Activated gamma-delta T cell treated with Interleukin-2 at 50 U/mL for 16 hours (primary cell): ENCODE measurements around the gene IP6K1.
"Not testable (repeated sequence)": the region's sequence is repeated elsewhere in the genome, so short reads cannot be mapped to it uniquely, and the experiment has no call there.

Experiments
- DNase-seq: peaks from one replicate; pipeline ENCODE4 v3.0.0-alpha.2; 2020

IP6K1 gene

DNA sequence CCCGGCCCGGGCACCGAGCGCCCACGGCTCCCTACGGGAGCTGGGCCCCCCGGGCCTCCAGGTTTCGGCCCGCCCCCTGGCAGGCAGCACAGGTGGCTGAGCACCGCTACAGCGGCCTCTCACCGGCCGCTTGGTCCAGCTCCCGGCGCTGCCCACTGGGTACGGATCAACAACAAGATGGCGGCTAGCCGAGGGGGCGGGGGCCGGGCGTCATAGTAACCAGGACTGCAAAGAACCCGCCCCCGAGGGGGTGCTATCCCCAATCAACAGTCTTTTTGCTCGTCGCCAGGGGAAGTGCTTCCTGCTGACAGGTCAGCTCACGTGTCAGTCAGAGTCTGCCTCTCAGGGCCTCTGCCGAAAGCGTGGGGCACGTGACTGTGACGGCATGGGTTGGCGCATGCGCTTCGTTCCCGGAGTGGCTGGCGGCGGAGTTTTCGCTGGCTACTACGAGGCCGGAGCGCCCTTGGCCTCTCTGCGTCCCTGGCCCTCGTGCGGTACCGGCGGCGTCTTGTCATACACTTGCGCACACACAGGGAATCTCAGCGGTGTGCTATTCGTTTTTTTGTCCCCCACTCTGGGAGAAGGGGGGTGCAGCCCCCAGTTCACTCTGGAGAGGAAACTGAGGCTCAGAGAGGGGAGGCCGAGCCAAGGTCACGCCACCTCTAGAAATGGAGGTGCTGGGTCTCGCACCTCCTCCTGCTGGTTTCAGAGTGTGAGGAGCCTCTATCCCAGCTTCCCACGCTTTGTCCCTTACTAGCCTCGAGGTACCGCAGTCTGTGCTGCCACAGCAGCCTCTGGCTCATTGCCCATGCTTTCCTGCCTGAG lies at the start of gene IP6K1:
IP6K1 (minus strand) TSS at position 186 of the 825 bp plus-strand sequence. CDS start 38,502 bp downstream, outside the sequence.
- peak; percentile 100 for DNase-seq

DNA sequence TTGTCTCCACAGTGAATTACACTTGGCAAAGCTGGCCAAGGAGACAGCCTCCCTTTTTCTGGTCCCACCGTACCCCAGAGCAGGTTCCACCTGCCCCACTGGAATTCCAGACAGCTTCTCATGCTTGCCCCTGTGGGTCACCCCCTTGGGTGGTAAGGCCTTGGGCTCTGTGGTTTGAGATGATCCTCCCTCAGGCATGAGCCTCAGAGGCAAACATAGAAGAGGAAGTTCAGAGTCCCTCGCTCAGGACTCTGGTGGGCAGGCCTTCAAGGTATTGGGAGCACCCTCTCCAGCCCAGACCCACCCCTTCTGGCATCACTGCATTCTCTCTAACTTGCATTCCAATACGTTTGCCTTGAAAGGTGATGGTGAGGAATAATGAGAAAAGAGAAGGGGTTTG lies 45.0 kb upstream of the IP6K1 start:
- DNase-seq = no peak

DNA sequence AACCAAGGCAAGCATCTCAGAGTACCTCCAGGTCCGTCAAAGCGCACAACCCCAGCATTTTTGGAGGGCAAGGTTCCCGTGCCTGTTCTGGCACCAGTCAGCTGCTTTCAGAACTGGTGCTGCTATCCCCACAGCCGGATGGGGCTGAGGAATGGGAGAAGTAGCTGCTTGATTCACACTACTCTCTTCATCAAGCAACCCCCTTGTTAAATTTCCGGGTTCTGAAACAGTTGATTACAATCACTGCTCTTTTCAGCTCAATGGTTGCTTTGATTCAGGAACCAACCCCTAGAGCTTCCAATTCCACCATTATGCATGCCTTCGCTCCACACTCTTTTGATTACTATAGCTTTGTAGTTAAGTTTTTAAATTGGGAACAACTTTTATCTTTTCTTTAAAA lies 39.7 kb upstream of the IP6K1 start:
- no peak for DNase-seq

DNA sequence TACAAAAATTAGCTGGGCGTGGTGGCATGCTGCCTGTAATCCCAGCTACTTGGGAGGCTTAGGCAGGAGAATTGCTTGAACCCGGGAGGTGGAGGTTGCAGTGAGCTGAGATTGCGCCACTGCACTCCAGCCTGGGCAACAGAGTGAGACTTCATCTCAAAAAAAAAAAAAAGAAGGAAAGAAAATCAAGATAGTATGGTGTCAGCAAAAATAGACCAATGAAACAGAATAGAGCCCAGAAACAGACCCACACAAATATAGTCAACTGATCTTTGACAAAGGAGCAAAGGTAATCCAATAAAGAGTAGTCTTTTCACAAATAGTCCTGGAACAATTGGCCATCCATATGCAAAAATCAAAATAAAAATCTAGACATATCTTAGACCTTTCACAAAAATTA lies 36.8 kb upstream of the IP6K1 start:
- DNase-seq = not testable (repeated sequence)

DNA sequence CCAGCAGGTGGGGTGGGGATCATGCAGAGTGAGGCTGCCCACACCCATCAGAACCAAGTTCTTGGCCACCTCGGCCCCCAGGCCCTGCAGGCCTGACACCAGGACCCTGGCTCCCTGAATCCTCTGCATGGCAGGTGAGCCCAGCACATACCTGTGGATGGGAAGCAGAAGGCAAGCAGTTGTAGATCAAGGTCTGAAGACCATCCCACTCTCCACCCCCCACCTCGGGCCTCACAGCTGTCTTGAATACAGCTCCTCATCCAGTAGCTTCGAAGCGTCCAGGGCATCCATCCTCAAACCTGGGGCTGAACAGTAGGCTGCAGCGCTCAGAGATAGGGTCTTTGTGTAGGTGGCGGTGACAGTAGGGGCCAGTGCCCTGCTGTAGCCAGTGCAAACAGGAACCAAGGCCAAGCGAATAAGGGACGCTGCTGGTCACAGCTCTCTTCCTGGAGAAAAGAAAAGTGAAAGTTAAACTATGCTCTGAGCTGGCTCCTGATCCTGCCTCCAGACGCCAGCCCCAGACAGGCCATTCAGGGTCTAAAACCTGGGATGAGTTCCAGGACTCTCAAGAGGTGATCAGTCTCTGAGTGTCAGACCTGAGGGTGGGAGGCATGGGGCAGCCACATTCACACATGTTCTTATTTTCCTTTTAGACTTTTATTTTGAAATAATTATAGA lies 27.3 kb upstream of the IP6K1 start, which contains the start of gene UBA7:
UBA7 (minus strand) TSS at position 457 of the 678 bp plus-strand sequence; CDS start at position 291, 166 bp downstream.
- peak; percentile 15 for DNase-seq

DNA sequence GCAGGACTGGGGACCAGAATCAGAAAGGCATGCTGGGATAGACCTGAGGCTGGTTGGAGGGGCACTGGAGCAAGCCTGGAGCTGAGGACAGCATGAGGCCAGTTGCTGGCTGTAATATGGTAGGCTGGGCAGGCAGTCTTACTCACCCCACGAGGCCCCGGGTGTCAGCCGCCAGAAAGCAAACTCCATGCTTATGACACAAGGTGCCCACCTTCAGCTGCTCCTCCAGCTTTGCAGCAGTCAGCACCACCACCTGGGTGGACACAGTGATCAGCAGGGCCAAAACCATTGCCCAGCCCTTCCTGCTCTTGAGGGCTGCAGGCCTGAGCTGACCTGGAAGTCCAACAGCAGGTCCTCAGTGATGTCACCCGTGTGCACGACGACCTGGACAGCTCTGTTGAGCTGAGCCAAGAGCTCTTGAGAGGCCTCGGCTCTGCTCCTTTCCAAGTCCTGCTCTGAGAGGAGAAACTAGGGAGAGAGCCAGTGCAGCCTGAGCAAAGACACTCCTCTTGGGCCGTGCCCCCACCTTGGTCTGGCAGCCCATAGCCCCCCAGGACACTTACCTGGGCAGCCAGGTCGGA lies 26.7 kb upstream of the IP6K1 start:
- no peak for DNase-seq

DNA sequence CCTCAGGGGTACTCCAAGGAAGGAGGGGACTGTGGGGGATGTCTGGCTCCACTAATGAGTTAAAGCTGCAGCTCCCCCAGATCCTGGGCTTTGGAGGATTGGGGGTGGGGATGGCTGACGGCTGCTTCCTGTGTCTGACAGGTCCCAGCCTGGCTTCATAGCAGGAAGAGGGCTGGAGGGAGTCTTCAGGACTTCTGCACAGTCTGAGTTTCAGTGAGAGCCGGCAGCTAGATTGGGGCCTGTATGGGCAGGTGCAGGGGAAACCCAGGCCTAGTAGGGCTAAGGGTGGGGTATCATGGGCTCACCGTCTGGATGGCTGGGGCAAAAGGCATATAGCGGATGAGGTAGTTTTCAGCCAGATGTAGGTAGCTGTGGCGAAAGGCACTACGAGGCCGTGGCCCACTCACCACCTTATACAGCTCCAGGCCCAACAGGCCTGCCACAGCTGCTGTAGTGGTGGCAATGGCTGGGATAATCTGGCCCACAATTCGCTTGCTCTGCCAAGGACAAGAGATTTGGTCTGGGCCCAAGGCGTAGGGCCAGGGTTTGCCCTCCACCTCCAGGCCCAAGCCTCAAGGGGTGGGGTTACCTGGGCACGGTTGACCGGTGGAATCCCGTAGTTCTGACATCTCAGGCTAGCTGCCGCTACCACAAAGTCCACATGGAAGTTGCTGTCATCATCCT lies 21.2 kb upstream of the IP6K1 start:
- no peak for DNase-seq

DNA sequence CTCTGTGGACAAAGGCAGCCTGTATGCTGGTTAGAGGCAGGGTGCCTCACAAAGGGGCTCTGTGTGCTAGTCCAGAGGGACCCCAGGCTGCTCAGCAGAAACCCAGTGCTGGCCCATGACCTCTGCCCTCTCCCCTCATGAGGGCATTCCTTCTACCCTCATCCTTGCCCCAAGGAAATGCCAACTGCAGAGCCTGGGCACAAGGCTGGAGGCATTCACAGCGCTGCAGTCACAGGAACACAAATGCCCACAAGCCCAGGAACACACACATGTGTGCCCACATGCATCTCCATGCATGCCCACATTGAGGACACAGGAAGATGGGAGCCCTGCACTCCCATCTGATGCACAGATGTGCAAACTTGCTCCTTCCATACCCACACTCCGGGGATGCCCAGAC lies 20.5 kb upstream of the IP6K1 start:
- no peak for DNase-seq

DNA sequence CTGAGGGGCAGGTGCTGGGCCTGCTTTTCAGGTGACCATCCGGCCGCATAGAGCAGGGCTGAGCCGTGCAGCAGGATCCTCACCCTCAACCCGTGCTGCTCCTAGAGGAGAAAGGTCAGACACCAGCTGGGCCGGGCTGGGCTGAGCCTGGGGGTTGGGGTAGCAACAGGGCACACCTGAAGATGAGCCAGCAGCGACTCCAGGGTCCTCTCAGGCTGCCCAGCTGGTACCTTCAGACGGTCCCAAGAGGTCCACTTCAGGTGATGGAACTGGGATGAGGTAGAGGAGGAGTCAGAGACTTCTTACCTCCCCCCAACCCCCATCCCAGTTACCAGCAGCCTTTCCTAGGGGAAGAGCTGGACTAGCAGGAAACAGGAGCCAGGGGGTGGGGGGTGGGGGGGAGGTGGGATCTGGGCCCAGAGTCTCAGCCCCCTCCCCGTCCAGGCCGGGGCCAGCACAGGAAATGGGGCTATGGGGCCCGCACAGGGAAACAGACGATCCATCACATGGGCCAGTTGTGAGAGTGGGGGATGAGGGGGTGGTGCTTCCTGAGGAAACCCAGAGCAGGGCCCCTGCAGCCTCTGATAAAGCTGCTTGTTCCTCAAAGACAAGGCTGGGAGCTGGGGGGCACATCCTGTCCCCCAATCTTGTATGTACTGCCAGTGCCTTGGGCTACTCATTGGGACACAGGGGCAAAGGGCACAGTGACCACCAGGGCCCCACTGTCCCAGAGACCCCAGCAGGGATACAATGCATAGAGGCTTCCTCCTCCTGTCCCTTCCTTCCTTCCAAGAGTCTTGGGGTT lies 19.8 kb upstream of the IP6K1 start:
- peak; percentile 32 for DNase-seq

DNA sequence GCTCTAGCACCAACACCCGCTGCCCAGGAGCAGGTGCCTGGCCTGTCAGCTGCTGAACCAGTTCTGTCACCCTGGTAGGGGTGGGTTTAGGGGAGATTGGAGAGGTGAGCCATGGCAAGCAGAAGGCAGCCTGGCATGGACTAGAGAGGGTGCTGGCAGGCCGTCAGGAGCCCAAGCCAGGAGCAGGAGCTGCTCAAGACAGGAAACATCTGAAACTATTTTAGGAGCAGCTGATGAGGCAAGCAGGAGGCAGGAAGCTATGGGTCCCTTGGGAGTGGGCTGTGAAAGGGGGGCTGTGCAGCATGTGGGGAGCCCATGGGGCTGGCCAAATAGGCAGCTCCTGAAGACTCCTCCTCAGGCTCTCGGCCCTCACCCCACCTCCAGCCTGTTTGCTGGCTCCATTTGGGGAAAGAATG lies 19.0 kb upstream of the IP6K1 start:
- DNase-seq = no peak

DNA sequence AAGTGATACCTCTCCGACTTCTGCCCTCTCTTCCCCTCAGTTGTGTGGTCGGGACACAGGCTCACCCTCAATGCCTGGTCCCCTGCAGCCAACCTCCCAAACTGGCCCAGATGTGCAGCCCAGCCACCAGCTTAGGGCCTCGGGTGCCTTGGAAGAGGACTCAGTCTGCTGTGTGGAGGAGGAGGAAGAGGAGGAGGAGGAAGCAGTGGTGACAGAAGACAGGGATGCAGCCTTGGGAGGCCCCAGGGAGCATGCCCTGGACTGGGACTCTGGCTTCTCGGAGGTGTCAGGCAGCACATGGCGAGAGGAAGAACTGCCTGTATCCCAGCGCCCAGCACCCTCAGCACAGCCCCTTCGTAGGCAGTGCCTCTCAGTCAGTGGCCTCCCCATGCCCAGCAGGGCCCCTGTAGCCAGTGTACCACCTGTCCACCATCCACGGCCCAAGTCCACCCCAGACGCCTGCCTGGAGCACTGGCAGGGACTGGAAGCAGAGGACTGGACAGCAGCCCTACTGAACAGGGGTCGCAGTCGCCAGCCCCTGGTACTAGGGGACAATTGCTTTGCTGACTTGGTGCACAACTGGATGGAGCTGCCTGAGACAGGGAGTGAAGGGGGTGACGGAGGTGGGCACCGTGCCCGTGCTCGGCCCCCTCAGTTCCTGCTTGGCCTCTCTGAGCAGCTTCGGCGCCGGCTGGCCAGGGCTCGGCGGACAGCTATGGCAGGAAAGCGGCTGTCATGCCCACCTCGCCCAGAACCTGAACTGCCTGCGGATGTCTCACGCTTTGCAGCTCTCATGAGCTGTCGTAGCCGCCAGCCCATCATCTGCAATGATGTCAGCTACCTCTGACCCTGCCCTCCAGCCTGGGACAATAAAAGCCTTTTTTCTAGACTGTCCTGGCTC lies 18.0 kb upstream of the IP6K1 start:
- no peak for DNase-seq

DNA sequence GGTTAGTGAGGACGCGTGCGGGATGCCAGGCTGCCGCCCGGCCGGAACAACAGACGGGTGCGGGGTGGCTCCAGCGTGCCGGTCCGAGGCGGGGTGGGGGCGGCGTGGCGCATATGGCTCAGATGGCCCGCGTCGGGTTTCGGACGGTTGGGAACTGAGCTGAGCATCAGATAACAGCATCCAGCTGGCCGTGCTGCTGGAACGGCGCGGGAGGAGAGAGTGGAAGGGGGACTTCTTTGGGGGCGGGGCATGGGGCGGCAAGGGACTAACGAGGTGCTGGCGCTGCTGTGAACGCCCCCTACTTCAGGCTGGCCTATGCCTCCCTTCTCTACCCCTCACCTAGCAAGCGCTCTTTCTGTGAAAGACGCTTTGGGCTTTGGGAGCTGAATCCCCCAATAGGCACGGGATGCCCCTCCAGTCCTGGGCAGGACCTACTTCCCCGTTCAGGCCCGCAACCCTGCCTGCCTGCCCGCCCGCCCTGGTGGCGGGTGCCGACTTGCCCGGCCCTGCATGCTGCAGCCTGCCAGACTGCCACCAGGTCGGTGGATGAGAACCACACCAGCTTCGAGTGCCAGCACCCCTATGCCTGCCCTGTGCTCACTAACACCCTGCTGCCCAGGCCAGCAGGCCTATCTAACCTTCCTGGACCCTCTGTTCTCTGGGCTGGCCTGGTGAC lies 17.3 kb upstream of the IP6K1 start:
- peak; percentile 42 for DNase-seq

DNA sequence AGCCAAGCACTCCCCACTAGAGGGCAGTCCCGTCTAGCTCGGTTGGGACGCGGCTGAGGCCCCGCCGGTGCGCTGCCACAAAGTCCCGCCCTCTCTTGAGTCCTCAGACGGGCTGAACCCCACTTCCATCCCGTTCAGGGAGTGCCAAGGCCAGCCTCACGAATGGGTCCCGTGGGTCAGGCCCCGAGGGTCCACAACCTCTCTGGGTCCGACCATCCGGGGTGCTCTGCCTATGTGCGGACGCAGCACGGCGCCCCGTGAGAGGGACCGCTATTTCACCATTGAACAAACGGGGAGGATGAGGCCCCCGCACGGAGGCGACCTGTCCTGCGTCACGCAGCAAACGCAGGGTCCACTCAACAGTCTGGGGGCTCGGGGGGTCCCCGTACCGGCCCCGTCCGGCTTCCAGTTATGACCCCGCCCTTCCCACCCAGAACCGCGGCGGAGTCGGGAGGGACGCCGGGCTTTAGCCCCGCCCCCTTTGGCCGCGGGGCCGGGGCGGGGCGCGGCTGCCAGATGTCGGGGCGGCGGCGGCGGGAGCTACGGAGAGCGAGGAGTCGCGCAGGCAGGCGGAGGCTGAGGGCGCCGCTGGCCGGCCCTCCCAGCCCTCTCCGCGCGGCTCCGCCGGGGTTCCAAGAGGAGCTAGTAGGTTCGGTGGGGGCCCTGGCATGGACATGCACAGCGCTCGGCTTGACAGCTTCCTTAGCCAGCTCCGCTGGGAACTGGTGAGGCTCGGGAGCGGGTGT lies 16.6 kb upstream of the IP6K1 start, which contains the start of gene INKA1:
INKA1 (plus strand) TSS at position 543 of the 746 bp plus-strand sequence; CDS start at position 675, 132 bp downstream.
- DNase-seq = peak; percentile 89

DNA sequence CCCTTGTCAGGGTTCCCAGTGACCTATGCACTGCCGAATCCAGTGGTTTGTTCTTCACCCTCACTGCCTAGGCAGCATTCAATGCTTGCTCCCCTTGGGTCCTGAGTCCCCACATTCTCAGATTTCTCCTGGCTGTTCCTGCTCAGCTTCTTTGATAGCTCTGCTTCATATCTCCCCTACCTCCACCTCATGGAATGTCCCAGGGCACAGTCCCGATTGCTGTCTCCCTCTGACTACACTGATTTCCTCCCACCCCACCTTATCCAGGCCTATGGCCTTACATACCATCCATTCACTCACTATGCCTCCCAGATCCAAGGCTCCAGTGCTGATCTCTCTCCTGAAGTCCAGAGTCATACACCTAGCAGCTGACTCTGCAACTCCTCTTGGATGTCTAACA lies 14.8 kb upstream of the IP6K1 start:
- no peak for DNase-seq

DNA sequence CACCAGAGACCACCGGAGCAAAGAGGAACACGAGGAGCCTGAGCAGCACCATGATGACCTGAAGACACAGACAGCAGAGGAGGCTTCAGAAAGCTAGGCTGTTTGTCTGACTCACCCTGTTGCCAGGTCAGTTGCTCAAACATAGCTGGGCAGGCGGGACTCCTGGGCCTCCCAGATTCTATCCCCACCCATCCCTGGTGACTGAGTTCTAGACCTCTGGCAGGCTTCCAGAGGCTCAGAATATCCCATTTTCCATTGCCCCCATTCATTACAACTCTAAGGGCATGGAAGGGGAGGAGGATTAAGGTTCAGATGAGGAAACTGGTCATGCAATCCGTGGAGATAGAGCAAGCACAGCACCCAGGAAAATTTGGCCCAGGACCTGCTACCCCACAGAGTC lies 13.4 kb upstream of the IP6K1 start, which contains the start of gene CDHR4:
CDHR4 (minus strand) TSS at position 113 of the 400 bp plus-strand sequence; CDS start at position 52, 61 bp downstream.
- no peak for DNase-seq

DNA sequence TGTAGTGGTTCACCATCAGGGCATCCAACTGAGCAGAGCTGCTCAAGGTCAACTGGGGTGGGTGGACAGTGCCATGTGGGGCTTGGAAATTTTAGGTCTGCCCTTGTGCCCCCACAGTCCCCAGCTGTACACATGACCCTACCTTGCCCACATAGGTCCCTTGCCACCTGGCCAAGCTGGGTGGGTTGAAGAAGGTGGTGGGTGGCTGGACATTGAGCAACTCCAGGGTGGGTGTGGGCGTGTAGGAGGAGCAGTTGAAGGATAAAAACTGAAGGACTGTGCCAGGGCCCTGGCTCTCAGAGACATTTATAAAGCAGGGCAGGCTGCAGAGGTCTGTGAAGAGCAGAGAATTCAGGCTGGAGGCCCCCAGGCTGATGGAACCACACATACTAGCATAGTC lies 12.8 kb upstream of the IP6K1 start:
- no peak for DNase-seq

DNA sequence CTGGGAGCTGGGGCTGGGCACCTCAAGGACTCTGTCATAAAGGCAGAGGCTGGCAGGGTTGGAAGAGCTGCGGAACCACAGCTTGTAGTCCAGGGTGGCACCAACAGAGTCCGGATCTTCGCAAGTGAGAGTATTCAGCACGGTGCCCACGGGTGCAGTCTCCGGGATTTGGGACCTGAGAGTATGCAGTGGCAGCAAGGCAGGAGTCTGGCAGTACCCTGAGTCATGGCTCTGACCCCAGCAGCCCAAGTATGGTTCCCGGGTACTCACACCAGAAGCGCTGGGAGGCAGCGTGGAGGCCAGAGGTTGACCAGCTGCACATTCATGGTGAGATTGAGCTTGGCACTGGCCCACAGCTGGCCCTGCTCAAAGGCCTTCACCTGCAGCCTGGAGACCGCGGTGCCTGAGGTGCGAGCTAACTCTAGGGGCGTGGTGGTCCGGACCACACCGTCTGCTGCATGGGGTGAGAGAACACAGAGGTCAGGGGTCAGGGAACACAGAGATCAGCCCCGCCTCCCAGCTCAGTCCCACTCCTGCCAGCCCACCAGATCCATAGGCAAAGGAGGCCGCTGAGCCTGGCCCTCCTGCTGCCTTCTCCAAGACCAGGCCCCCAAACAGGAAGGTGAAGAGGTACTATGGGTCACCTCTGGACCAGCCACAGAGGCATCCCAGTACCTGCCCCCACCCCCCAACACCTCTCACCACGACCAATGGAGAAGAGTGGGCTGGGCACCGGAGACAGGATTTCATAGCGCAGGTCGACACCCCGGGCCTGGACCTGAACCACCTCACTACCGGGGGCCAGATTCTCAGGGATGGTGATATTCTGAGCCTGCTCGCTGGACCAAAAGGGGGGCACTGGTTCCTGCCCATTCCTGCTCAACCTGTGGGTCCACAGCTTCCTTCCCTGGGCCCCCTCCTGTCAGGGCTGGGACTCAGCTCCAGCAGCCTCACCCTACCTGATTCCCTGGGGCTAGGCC lies 8.9 kb upstream of the IP6K1 start:
- no peak for DNase-seq

DNA sequence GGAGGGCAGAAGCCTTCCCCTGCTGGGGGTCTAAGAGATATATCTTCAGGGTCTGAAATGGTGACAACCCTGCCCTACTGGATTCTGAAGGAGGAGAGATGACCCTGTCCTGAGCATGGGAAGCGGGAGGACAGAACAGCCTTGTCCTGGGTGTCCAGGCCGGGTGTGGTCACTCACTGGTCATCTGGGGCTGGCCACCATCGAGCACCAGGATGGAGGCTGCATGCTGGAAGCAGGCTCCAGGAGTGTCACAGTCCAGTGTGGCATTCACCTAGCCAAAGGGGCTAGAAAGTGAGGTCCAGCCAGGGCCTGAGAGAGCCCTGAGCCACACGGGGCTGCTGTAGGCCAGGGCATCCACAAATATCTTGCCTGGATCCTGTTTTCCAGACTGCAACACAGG lies 8.1 kb upstream of the IP6K1 start:
- no peak for DNase-seq
